Mucosa of descending colon (tissue), 3 donors: Measurements from ENCODE around the gene PTPRN2. TPM values are rescaled to one million over a fixed set of nuclear protein-coding genes. Genes with fewer than 3 reads are reported as not detected.

Experiments used
- ATAC-seq: fragments of 200-7000 bp; cut with Tn5 transposase; one replicate; pipeline ENCODE4 v1.9.1; 2020; ENCODE audit warnings: mild to moderate bottlenecking, moderate library complexity
- DNase-seq, 3 donors: peaks; one replicate each; pipeline ENCODE4 v3.0.0-alpha.2; 2020
- H3K36me3 ChIP-seq: fragments of 200-600 bp; one replicate; pipeline ENCODE4 v1.8.0; 2021; ENCODE audit warnings: low read depth, mild to moderate bottlenecking
- H3K4me1 ChIP-seq: fragments of 200-600 bp; one replicate; pipeline ENCODE4 v1.8.0; 2021; ENCODE audit warnings: low read depth, mild to moderate bottlenecking
- H3K4me3 ChIP-seq: fragments of 200-600 bp; one replicate; pipeline ENCODE4 v1.8.0; 2021; ENCODE audit warnings: mild to moderate bottlenecking
- H3K9me3 ChIP-seq: fragments of 200-600 bp; one replicate; pipeline ENCODE4 v1.8.0; 2021; ENCODE audit warnings: mild to moderate bottlenecking
- CTCF ChIP-seq: fragments of 200-600 bp; IDR thresholded peaks from one replicate; pipeline ENCODE4 v1.8.0; 2022; ENCODE audit warnings: antibody characterized with exemption, mild to moderate bottlenecking
- intact Hi-C, 2 donors: fragments of 100-400 bp; cut with DNase I in 1 of 2; cut with micrococcal nuclease in 1 of 2; formaldehyde crosslinking; loops; one replicate each; pipeline versions ENCODE4 v1.11.0 to v1.11.1; 2022; cut with DNase I, micrococcal nuclease
- total RNA-seq, 3 donors: library from RNA; stranded (reverse); fragmentation: NEBNext Ultra II Directional in 2 of 3; extraction: Animal tissue kit (Norgen Biotek cat#: 25700) in 2 of 3; gene quantifications; one replicate each; pipeline versions ENCODE4 v1.2.1 to v1.2.4, GENCODE V29; 2021 to 2023
- donor health status: DM: no; HTN: no; CAD: no; lungs with moderate emphysema.
- donor health status: DM: no; HTN: no; CAD: no.
- donor health status: DM: no; HTN: yes; CAD: no.

PTPRN2 gene
- total RNA-seq, 3 donors from 2014 or later = 12.5 to 28.0 (median 26.2) TPM

GRCh38 chr7:157764193-157764592 lies 823.4 kb downstream of the PTPRN2 start:
- DNase-seq (no peak), ATAC-seq (no peak)
- intact Hi-C loops = no loop called here
- H3K9me3 ChIP-seq = peaks cover 5% of the 10 kb centered on the region
- H3K36me3 ChIP-seq = no peaks in the 10 kb centered on the region
- no peak for TF ChIP-seq CTCF
- H3K4me3 ChIP-seq = no peak overlapping the region
- no peaks in the 10 kb centered on the region for H3K4me1 ChIP-seq

- Histone ChIP-seq H3K4me1 (no peaks in the 10 kb centered on the region), H3K36me3 (no peaks in the 10 kb centered on the region), H3K9me3 (peaks cover 5% of the 10 kb centered on the region), H3K4me3 (no peak overlapping the region)
- DNase-seq (no peak), ATAC-seq (no peak)
- intact Hi-C loops = no loop called here
- TF ChIP-seq CTCF = no peak
These were observed 824.2 kb downstream of the PTPRN2 start for GRCh38 chr7:157763279-157764000.

GRCh38 chr7:157762824-157763223 lies 824.8 kb downstream of the PTPRN2 start:
- no peak for DNase-seq
- no peak for TF ChIP-seq CTCF
- Histone ChIP-seq H3K4me1 (no peaks in the 10 kb centered on the region), H3K36me3 (no peaks in the 10 kb centered on the region), H3K9me3 (peaks cover 5% of the 10 kb centered on the region), H3K4me3 (no peak overlapping the region)
- intact Hi-C loops = no loop called here
- ATAC-seq = no peak

- TF ChIP-seq CTCF = no peak
- no peak overlapping the region for H3K4me3 ChIP-seq
- no peaks in the 10 kb centered on the region for H3K4me1 ChIP-seq
- no peaks in the 10 kb centered on the region for H3K36me3 ChIP-seq
- DNase-seq (no peak), ATAC-seq (no peak)
- peaks cover 5% of the 10 kb centered on the region for H3K9me3 ChIP-seq
- intact Hi-C loops = no loop called here
These were observed 827.5 kb downstream of the PTPRN2 start for GRCh38 chr7:157760004-157760730.

GRCh38 chr7:157759246-157759805 lies 828.3 kb downstream of the PTPRN2 start:
- intact Hi-C loops = no loop called here
- Histone ChIP-seq H3K4me3 (no peak overlapping the region), H3K4me1 (no peaks in the 10 kb centered on the region), H3K36me3 (no peaks in the 10 kb centered on the region), H3K9me3 (no peaks in the 10 kb centered on the region)
- ATAC-seq (no peak), DNase-seq (no peak)
- TF ChIP-seq CTCF = no peak
